Kidney (tissue), 22 donors: ENCODE data around the gene SIGLEC8. TPM values are rescaled to one million over a fixed set of nuclear protein-coding genes. Genes with fewer than 3 reads are reported as not detected.

Experiments
- DNase-seq, 5 donors: peaks; one replicate each; pipeline ENCODE4 v3.0.0-alpha.2; 2013 to 2020
- FAIRE-seq: peaks from 2 replicates; lab custom pipeline; 2012; peaks lifted over from hg19 to GRCh38; lab: Jason Lieb, UNC
- H3K27ac ChIP-seq, 2 donors: one replicate each; pipeline ENCODE4 v1.7.0; 2013; ENCODE audit warnings: low read depth in 2 of 2, low read length in 2 of 2, inconsistent platforms in 1 of 2
- H3K27me3 ChIP-seq: one replicate; pipeline ENCODE4 v1.7.1; 2013; ENCODE audit warnings: low read length, inconsistent platforms; ENCODE audit not compliant: control insufficient read depth, insufficient read depth
- H3K36me3 ChIP-seq, 3 donors: one replicate each; pipeline versions ENCODE4 v1.7.0 to v1.7.1; 2013; ENCODE audit warnings: low read length in 3 of 3, control low read depth in 1 of 3, inconsistent platforms in 1 of 3; ENCODE audit not compliant: insufficient read depth in 3 of 3, control insufficient read depth in 2 of 3
- H3K4me1 ChIP-seq, 3 donors: one replicate each; pipeline versions ENCODE4 v1.7.0 to v1.7.1; 2013; ENCODE audit warnings: low read length in 3 of 3, inconsistent platforms in 1 of 3, low read depth in 1 of 3; ENCODE audit not compliant: control insufficient read depth in 2 of 3, insufficient read depth in 2 of 3
- H3K4me3 ChIP-seq, 3 donors: one replicate each; pipeline versions ENCODE4 v1.7.0 to v1.8.1; 2013; ENCODE audit warnings: low read length in 3 of 3, control low read depth in 1 of 3, inconsistent platforms in 1 of 3
- H3K9ac ChIP-seq, 3 donors: one replicate each; pipeline versions ENCODE4 v1.7.0 to v1.7.1; 2013; ENCODE audit warnings: low read length in 3 of 3, control low read depth in 1 of 3, inconsistent platforms in 1 of 3
- H3K9me3 ChIP-seq, 3 donors: one replicate each; pipeline versions ENCODE4 v1.7.0 to v1.7.1; 2013; ENCODE audit warnings: low read length in 3 of 3, control low read depth in 1 of 3, inconsistent platforms in 1 of 3; ENCODE audit not compliant: control insufficient read depth in 2 of 3, insufficient read depth in 1 of 3
- intact Hi-C: fragments of 100-400 bp; cut with DNase I; formaldehyde crosslinking; loops from one replicate; pipeline ENCODE4 v1.11.1; 2022
- long read RNA-seq, 10 donors: library from polyadenylated mRNA in 1 of 10; unstranded in 1 of 10; transcript quantifications; one replicate each; pipeline ENCODE4 v2.0.0 and lab custom pipeline, GENCODE V29; 2021 to 2026
- polyA plus RNA-seq: library from polyadenylated mRNA; stranded (reverse); fragments of 350-450 nt; fragmentation: Illumina TruSeq; extraction: RNeasy Lipid Tissue Mini Kit (QIAGEN cat#74804); gene quantifications from one replicate; pipeline ENCODE4 v1.2.3, GENCODE V29; 2014; ENCODE audit warnings: low read depth, low replicate concordance; ENCODE audit not compliant: insufficient read depth
- total RNA-seq: library from RNA; stranded (reverse); fragmentation: NEBNext Ultra II Directional; extraction: Animal tissue kit (Norgen Biotek cat#: 25700); gene quantifications from one replicate; pipeline ENCODE4 v1.2.1, GENCODE V29; 2021
- TF ChIP-seq, protein P1 (sequence below): IDR thresholded peaks from 3 replicates; pipeline ENCODE4 v1.5.1; 2012; ENCODE audit warnings: mild to moderate bottlenecking, moderate library complexity, borderline replicate concordance; ENCODE audit not compliant: insufficient read depth; ENCODE audit errors: extremely low read depth
- donor health status: control.
- donor health status: control.
- donor health status: control.
- donor health status: control.
- donor health status: control.
- donor health status: DM: yes; HTN: yes; CAD: no.
- donor health status: Normal renal cell carcinoma (clear cell type).

SIGLEC8 gene
- 1.8 TPM for total RNA-seq
- polyA plus RNA-seq: not detected
- long read RNA-seq, donor 1: 0 reads
- long read RNA-seq, donor 2: 0 reads
- long read RNA-seq, donor 3: 0 reads
- long read RNA-seq, donor 4: 0 reads
- long read RNA-seq, donor 5: 0 reads
- long read RNA-seq, donor 6: 0 reads
- long read RNA-seq, donor 7, partial matches to known transcripts: 3 of 3 reads
- long read RNA-seq, donor 7, other reads (novel, unspliced or antisense): 0 of 3 reads
- long read RNA-seq, donor 8: 0 reads
- long read RNA-seq, donor 9: 0 reads
- long read RNA-seq, donor 10: 0 reads

DNA sequence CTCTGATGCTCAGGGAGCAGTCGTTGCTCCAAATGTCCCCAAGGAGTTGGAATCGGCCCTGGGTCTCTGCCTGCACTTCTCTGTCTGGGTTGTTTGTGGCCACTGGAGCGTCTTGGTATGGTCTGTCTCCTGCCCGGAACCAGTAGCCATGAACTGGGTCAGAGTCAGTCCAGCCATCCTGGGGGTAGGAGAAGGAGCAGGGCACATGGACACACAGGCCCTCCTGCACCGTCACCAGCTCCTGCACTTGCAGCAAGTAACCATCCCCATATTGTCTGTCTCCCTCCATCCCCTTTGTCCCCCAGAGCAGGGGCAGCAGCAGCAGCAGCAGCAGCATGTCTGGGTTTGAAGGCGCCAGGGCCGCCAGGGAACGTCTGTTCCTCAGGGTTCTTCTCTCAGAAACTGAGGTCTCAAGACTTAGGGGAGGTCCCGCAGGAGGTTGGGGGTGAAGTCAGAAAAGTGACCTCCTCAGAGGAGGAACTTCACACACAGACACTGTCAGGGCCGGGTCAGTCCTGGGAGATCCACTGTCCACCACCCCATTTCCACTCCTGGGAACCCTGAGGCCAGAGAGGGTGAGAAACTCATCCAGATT, at the start of gene SIGLEC8:
SIGLEC8 (minus strand) TSS at position 404 of the 595 bp plus-strand sequence; CDS start at position 337, 67 bp downstream.
- intact Hi-C loops: no loop called here
- TF ChIP-seq, protein P1, sequence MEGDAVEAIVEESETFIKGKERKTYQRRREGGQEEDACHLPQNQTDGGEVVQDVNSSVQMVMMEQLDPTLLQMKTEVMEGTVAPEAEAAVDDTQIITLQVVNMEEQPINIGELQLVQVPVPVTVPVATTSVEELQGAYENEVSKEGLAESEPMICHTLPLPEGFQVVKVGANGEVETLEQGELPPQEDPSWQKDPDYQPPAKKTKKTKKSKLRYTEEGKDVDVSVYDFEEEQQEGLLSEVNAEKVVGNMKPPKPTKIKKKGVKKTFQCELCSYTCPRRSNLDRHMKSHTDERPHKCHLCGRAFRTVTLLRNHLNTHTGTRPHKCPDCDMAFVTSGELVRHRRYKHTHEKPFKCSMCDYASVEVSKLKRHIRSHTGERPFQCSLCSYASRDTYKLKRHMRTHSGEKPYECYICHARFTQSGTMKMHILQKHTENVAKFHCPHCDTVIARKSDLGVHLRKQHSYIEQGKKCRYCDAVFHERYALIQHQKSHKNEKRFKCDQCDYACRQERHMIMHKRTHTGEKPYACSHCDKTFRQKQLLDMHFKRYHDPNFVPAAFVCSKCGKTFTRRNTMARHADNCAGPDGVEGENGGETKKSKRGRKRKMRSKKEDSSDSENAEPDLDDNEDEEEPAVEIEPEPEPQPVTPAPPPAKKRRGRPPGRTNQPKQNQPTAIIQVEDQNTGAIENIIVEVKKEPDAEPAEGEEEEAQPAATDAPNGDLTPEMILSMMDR: no peak
- Histone ChIP-seq H3K27me3 (no peaks in the 10 kb centered on the region), H3K27ac (no peak within 1 kb of the TSS), H3K9me3 (no peaks in the 10 kb centered on the region), H3K9ac (no peak within 1 kb of the TSS), H3K36me3 (no peaks in the 10 kb centered on the region), H3K4me3 (no peak within 1 kb of the TSS), H3K4me1 (no peaks in the 10 kb centered on the region)
- DNase-seq (no peak), FAIRE-seq (no peak)

DNA sequence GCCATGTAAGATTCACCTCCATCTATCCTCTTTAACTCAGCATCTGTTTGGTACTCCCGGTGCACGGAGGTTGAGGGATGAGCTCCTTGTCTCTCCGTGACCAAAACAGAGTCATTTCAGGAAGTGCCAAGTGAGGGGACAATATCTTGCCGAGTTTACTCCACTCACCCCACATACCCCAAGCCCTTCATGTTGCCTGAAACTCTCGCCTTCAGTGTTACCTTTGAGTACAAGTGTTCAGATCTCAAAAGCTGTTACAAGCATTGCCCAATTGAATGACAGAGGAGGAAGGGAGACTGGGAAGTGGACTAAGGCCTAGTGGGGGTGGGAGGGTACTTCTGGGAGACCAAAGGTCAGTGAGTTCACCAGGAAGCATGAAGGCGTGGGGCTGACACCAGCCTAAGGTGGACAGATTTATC, 49.4 kb upstream of the SIGLEC8 start:
- Histone ChIP-seq H3K27me3 (no peaks in the 10 kb centered on the region), H3K9me3 (no peaks in the 10 kb centered on the region), H3K4me3 (no peak overlapping the region), H3K27ac (no peak overlapping the region), H3K4me1 (no peaks in the 10 kb centered on the region), H3K36me3 (no peaks in the 10 kb centered on the region), H3K9ac (no peak overlapping the region)
- DNase-seq (no peak), FAIRE-seq (no peak)
- intact Hi-C loops: no loop called here
- TF ChIP-seq, protein P1: no peak

GRCh38 chr19:51507192-51507591, 48.9 kb upstream of the SIGLEC8 start:
- no peak for FAIRE-seq
- Histone ChIP-seq H3K36me3 (no peaks in the 10 kb centered on the region), H3K4me1 (no peaks in the 10 kb centered on the region), H3K9ac (no peak overlapping the region), H3K4me3 (no peak overlapping the region), H3K9me3 (no peaks in the 10 kb centered on the region), H3K27ac (no peak overlapping the region), H3K27me3 (no peaks in the 10 kb centered on the region)
- intact Hi-C loops: no loop called here
- TF ChIP-seq, protein P1: no peak
- DNase-seq: no peak
